NCI-H1930 (cell line): ENCODE results near the gene KRTAP4-7.
"Not testable (repeated sequence)": the region's sequence is repeated elsewhere in the genome, so short reads cannot be mapped to it uniquely, and the experiment has no call there.

Source experiments
- DNase-seq, 2 experiments: peaks; one replicate each; lab custom pipeline; 2025; lab: John Stamatoyannopoulos, UW

The KRTAP4-7 gene

DNA sequence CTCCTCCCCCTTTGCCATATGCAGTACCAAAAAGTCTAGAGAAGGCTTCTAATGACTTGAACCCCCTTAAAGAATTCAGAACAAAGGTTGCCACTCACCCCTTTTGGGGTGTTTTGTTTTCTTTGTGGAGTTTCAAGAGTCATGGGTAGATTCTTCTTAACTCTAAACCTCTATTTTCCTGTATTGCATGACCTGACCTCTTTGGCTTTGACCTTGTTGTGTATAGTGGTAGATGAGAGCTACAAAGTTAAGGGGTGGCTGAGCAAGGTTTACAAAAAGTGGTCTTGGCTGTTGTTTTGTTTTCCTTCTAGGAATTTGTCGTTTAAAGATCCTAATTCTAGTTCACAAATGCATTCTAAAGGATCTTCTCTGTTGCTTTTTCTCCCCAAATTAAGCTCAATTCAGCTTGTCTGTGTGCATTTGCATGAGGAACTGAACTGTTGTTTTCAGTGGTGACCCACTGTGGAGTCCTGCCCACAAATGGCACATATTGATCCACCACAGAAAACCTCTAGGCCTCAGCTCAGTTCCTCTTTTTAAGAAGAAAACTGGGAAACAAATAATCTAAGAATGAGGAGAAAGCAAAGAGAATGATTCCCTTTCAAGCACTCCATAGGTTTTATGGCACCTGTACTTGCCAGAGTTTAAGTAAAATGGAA, 24.9 kb downstream of the KRTAP4-7 start:
- DNase-seq, result not testable (repeated sequence)

DNA sequence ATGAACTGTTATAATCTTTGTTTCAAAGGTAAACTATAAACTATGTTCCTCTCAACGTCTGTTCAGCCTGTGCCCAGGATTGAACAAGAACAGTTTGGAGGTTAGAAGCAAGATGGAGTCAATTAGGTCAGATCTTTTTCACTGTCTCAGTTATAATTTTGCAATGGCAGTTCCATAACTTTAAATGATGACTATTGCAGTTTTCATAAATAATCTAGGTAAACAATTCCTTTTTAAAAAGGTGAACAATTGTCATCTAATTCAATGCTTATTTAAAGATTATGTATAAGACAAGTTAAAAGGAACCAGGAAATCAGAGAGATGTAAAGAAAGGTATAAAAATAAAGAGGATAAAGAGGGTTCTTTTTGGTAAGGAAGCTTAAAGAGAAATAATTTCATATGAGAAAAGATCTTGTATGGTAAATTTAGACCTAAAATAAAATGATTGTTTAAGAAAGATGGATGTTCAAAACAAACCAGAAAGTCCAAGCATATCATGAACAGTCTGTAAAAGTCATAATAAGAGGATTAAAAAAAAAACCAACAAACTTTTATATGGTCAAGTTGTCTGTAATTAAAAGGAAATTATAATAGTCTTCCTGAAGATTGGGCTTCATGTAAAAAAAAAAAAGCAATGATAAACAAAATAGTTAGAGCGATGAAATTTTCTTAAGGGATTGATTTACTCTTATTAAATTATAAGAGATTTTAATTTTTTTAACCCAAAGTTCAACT, 27.4 kb downstream of the KRTAP4-7 start:
- DNase-seq, result no peak

DNA sequence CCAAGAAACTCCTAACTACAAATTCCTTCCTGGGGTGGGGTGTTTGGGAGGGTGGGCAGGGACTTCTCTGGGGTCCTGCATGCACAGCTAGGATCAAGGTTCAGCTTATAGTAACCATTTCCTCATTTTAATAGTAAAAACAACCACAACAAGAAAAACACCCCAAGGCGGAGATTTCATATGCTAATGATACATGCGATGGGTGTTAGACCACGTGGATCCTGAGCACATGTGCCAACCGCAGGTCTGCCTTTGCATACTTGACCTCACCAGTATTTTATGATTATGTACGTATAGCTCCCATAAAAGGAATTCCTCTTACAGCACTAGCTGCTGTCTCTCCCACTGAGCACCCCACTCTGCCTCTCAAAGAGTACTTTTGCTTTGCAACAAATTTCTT, 32.3 kb downstream of the KRTAP4-7 start:
- no peak for DNase-seq

DNA sequence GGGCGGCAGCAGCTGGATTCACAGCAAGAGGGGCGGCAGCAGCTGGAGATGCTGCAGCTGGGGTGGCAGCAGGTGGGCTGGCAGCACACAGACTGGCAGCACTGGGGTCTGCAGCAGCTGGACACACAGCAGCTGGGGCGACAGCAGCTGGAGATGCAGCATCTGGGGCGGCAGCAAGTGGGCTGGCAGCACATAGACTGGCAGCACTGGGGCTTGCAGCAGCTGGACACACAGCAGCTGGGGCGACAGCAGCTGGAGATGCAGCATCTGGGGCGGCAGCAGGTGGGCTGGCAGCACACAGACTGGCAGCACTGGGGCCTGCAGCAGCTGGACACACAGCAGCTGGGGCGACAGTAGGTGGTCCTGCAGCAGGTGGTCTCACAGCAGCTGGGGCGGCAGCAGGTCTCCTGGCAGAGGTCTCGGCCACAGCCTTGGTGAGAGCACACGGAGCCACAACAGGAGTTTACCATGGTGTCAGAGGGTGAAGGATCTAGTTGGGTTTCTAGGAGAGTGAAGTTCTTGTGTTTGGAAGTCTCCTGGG, 34.0 kb downstream of the KRTAP4-7 start, which contains the start of gene KRTAP4-11:
KRTAP4-11 (minus strand) TSS at position 528 of the 541 bp plus-strand sequence; CDS start at position 470, 58 bp downstream.
- DNase-seq, result not testable (repeated sequence)

DNA sequence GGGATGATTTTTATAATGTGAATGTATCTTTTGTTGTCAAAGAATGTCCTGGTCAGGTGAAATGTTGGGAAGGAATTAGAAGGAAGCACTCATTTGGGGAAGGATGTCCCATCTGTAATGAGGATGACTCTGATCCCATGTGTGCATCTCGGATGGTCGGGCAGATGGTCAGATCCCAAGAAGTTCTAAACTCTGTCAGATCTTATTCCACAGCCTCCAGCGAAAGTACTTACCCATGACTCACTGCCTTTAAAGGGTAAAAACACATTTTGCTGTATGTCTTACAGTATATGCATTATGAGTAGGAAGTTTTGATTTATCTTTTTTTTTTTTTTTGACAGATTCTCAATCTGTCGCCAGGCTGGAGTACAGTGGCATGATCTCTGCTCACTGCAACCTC, 34.8 kb downstream of the KRTAP4-7 start:
- DNase-seq, result no peak

DNA sequence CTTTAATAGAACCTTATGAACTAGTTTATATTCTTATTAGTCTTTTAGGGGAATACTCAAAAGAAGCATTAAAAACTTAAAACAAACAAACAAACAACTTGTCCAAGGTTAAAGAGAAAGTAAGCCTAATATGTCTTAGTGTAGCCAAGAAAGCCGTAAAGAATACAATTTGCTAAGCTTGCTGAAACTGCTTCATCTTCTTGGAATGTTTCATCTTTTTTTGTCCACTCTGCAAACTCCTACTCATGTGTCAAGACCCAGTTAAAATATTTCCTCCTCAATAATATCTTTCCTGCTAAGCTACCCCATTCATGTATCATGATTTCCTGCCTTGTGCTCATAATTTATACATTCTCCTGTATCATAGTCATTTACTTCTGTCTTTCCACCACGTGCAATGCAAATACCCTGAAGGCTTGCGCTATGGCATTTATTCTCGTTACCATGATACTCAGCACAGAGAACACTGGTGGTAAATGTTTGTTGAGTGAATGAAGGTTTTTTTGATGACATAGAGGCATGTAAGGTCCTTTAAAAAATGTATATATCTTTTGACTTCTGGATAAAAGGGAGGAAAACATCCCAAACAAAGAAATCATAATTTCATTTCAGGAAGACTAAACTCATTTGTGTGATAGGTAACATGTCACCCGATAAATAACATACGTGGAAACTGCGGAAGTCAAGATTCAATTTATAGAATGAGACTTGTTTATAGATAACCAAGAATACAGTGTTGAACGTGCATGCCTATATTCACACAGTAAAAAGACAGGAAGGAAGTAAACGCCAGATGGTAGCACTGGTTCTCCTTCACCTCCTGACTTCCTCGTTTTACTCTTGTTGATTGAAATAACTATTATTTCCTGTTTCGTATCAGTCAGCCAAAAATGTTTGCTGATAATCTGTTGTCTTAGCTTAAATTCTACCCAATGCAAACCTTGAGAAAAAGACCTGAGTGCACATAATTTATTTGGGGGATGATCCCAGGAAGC, 36.0 kb downstream of the KRTAP4-7 start:
- DNase-seq, result not testable (repeated sequence)

DNA sequence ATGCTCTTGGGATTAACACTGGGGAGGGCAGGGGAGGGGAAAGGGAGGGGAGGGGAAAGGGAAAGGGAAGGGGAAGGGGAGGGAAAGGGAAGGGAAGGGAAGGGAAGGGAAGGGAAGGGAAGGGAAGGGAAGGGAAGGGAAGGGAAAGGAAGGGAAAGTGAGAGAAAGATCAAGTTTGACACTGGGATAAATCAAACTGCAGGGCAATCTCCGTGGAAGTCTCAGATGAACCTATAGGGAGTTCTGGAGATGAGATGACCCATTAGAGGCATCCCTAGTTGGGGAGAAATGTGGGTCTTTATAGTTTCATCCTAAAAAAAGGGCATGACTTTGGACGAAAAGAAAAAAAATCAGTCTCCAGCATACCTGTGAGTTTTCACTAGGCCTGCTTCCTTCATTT, 37.8 kb downstream of the KRTAP4-7 start:
- DNase-seq, result no peak

DNA sequence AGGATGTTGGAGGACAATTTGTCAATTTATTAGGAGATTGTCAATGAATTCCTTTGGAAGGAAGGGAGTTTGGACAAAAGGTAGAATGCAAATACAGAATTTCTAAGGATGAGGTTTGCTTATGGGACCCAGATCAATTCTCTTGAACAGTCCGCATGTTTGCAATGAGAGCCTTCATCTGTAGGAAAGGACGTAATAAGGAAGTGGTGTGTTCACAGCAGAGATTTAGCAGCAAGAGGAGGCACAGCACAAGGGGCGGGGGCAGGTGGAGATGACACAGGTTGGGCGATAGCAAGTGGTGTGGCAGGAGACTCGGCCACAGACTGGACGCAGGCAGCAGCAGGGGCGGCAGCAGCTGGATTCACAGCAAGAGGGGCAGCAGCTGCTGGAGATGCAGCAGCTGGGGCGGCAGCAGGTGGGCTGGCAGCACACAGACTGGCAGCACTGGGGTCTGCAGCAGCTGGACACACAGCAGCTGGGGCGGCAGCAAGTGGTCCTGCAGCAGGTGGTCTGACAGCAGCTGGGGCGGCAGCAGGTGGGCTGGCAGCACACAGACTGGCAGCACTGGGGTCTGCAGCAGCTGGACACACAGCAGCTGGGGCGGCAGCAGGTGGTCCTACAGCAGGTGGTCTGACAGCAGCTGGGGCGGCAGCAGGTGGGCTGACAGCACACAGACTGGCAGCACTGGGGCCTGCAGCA, 39.5 kb downstream of the KRTAP4-7 start:
- DNase-seq, result not testable (repeated sequence)

DNA sequence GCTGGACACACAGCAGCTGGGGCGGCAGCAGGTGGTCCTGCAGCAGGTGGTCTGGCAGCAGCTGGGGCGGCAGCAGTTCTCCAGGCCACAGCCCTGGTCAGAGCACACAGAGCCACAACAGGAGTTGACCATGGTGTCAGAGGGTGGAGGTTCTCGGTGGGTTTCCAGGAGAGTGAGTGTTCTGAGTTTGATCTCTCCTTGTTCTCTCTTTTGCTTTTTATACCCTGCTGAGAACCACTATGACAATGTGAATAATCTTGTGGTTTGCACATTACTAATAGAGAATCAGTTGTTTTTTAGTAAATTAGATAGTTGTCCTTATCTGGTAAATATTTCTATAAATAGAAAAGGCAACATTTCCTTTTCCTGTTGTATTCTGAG, 40.0 kb downstream of the KRTAP4-7 start, which contains the start of gene KRTAP4-12:
KRTAP4-12 (minus strand) TSS at position 192 of the 381 bp plus-strand sequence; CDS start at position 132, 60 bp downstream.
- not testable (repeated sequence) for DNase-seq

DNA sequence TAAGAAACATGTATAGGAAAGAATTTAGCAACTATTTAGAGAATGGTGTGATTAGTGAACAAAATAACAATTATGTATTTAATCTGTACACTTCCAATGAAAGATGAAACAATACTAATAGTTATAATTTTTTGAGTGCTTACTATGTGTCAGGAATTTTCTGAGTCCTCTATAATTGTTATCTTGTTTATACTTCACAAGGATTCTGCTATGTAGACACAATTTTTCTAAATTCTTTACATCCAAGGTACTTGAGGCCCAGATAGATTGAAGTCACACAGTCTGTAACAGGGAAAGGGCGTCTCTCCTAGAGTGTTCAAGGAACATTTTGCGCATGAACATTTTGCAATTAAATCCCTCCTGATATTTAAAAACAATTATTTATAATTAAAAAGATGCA, 41.1 kb downstream of the KRTAP4-7 start:
- DNase-seq, result no peak

DNA sequence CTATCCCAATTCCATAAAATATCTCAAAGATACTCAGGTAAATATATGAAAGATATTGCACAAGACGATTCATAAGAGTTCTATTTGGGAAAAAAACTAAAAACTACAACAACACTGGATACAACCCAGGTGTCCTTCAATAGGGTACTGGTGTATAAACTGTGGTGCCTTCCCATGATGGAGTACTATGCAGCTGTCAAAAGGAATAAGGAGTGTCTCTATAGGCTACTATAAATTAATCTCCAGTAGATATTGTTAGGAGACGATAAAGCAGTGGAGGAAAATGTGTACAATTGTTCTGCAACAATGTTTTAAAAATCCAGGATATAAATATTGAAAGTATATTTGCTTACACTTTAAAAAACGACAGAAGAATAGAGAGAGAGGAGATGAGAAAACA, 42.5 kb downstream of the KRTAP4-7 start:
- DNase-seq, result no peak

DNA sequence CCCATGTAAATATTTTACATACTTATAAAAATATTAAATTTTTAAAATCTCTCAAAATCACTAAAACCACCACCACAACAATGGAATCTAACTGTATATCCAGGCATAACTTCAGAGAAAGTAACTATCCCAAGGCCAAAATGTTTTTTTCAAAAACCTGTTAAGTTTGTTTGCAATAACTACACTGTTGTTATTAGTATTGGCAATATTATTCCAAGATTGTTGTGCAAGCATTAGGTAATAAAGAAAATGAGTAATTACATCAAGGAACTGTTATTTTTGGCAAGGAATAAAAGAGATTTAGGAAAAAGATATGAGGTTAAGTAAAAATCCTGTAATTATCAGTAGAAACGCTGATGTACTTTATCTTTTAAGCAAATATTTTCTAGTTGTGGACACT, 43.4 kb downstream of the KRTAP4-7 start:
- no peak for DNase-seq

DNA sequence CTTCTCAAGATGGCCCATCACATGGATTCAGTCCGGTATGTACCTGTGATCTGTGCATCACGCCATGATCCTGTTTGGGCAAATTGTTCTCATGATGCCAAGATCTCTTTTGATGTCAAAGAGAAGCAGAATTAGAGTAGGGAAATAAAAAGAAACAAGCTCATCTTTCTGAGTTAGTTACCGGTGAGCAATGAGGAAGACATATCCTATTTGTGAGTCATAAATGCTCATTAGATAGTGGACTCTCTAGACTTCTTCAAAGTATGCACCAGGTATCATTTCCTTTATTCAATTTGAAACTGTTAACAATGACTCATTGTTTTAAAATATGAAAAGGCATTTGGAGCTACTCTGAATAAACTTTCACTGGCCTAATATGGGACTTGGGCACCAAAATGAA, 48.0 kb downstream of the KRTAP4-7 start:
- DNase-seq, result no peak

DNA sequence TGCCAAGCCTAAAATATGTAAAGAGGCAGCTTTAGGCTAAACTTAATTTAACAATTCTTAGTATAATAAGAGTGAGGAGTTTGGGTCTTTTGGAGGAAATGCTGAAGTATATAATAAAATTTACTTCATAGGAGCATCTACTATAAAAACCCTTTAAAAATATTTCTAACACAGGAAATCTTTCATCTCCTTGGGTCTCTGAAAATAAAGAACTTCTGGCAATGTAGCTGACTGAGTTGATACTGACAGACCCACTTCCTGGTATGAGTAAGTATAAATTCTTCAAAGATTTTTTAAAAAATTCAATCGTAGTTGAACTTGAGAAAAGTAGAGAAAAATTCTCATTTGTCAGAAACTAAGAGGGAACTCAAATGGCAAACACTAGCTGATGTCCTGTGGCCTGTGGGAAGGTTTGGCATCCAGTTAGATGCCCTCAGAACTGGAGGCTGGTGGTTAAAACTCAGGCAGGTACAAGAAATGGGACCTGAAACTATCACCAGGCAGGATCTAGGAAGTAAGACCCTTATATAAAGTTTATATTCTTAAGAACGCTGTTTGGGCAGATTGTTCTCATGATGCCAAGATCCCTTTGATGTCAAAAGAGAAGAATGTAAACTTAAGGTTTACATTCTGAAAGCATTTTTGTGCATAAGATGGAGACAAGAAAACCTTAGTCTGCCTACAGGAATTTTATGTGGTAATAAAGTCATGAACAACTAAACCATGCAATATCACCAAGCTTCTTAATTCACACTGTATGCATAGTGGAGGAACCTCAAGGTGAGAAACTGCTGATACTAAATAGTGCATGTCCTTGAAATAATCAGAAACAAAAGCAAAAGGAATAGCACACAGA, 50.2 kb downstream of the KRTAP4-7 start:
- no peak for DNase-seq
